H1 (cell line): ENCODE results near the gene SEMA5B. TPM values are rescaled to one million over a fixed set of nuclear protein-coding genes. Genes with fewer than 3 reads are reported as not detected.

ENCODE experiments used
- HDAC6 ChIP-seq: IDR thresholded peaks from one replicate; pipeline ENCODE4 v1.7.1; 2012; ENCODE audit warnings: low read depth, mild to moderate bottlenecking, inconsistent platforms, low read length, moderate library complexity
- NANOG ChIP-seq: IDR thresholded peaks from 2 replicates; pipeline ENCODE4 v1.6.1; 2011; ENCODE audit warnings: low read length, low read depth, mild to moderate bottlenecking, inconsistent platforms; ENCODE audit not compliant: insufficient read depth, poor library complexity, severe bottlenecking
- POLR2AphosphoS5 ChIP-seq: IDR thresholded peaks from 2 replicates; pipeline ENCODE4 v1.6.1; 2011; ENCODE audit warnings: low read depth, low read length
- POU5F1 ChIP-seq: IDR thresholded peaks from 2 replicates; pipeline ENCODE4 v1.6.1; 2011; ENCODE audit warnings: low read depth, mild to moderate bottlenecking, low read length, moderate library complexity
- RBBP5 ChIP-seq: IDR thresholded peaks from 2 replicates; pipeline ENCODE4 v1.7.1; 2012; ENCODE audit warnings: low read depth, mild to moderate bottlenecking, inconsistent platforms, low read length, moderate library complexity, borderline replicate concordance
- RNF2 ChIP-seq: fragments of 200-900, 300-1000 bp; sonication (generic); IDR thresholded peaks from 2 replicates; pipeline ENCODE4 v1.7.1; 2016; ENCODE audit warnings: borderline replicate concordance, low read depth, mild to moderate bottlenecking, antibody characterized with exemption, low read length; ENCODE audit not compliant: poor library complexity, severe bottlenecking; ENCODE audit errors: missing control alignments
- RXRA ChIP-seq: IDR thresholded peaks from 2 replicates; pipeline ENCODE4 v1.6.1; 2011; ENCODE audit warnings: low read depth, mild to moderate bottlenecking, low read length, moderate library complexity; ENCODE audit not compliant: insufficient read depth
- SIN3A ChIP-seq, 2 experiments: IDR thresholded peaks in 1 of 2; conservative IDR thresholded peaks in 1 of 2; 2 replicates each; pipeline ENCODE4 v1.6.1; 2011 to 2012; ENCODE audit warnings: low read length in 2 of 2, improper control_type of control experiment in 1 of 2, low read depth in 1 of 2, mild to moderate bottlenecking in 1 of 2
- TEAD4 ChIP-seq: IDR thresholded peaks from 2 replicates; pipeline ENCODE4 v1.6.1; 2012; ENCODE audit warnings: low read depth, low read length, inconsistent platforms, mixed read lengths
- polyA plus RNA-seq, 7 experiments: library from polyadenylated mRNA; depleted of rRNA in 3 of 7; stranded (reverse) in 5 of 7; unstranded in 2 of 7; fragments of >200 nt in 5 of 7; fragments of 200-250 nt in 2 of 7; gene quantifications; 1 replicate in 5 of 7; 2 replicates in 1 of 7; 4 replicates in 1 of 7; pipeline versions ENCODE4 v1.2.1 to v1.2.3, GENCODE V29; 2011 to 2013; ENCODE audit warnings: missing spikeins in 2 of 7, mixed read lengths in 2 of 7
- total RNA-seq: library from RNA; stranded (reverse); fragmentation: NEBNext Ultra II Directional; extraction: Animal tissue kit (Norgen Biotek cat#: 25700); gene quantifications from 2 replicates; pipeline ENCODE4 v1.2.1, GENCODE V29; 2021
- TF ChIP-seq, protein P1 (sequence below): fragments of 300-600 bp; sonication (generic); IDR thresholded peaks from 2 replicates; pipeline ENCODE4 v1.7.1; 2012; ENCODE audit warnings: low read length, moderate library complexity, mild to moderate bottlenecking, inconsistent platforms; ENCODE audit not compliant: insufficient replicate concordance

SEMA5B gene
- total and polyA plus RNA-seq, 2 of the 8 experiments (the other 6 are each of a cell fraction or from before 2014, with no cell fraction given), result 13.1 to 22.4 TPM

DNA sequence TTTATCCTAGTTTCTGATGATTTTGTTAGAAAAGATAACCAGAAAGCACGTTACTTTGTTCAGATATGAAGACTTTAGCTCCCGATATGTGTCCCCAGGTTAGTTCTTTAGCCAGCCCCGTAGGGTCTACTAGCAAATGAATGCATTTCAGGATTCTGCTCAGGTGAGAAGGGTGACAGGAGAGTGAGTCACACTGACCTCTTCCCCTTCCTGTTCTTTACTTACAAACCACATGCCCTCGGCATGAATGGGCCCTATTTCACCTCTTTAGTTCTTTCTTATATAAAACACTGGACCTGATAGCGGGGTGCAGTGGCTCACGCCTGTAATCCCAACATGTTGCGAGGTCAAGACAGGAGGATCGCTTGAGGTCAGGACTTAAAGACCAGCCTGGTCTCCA, 134.3 kb downstream of the SEMA5B start (continued):
- TF ChIP-seq, protein P1, sequence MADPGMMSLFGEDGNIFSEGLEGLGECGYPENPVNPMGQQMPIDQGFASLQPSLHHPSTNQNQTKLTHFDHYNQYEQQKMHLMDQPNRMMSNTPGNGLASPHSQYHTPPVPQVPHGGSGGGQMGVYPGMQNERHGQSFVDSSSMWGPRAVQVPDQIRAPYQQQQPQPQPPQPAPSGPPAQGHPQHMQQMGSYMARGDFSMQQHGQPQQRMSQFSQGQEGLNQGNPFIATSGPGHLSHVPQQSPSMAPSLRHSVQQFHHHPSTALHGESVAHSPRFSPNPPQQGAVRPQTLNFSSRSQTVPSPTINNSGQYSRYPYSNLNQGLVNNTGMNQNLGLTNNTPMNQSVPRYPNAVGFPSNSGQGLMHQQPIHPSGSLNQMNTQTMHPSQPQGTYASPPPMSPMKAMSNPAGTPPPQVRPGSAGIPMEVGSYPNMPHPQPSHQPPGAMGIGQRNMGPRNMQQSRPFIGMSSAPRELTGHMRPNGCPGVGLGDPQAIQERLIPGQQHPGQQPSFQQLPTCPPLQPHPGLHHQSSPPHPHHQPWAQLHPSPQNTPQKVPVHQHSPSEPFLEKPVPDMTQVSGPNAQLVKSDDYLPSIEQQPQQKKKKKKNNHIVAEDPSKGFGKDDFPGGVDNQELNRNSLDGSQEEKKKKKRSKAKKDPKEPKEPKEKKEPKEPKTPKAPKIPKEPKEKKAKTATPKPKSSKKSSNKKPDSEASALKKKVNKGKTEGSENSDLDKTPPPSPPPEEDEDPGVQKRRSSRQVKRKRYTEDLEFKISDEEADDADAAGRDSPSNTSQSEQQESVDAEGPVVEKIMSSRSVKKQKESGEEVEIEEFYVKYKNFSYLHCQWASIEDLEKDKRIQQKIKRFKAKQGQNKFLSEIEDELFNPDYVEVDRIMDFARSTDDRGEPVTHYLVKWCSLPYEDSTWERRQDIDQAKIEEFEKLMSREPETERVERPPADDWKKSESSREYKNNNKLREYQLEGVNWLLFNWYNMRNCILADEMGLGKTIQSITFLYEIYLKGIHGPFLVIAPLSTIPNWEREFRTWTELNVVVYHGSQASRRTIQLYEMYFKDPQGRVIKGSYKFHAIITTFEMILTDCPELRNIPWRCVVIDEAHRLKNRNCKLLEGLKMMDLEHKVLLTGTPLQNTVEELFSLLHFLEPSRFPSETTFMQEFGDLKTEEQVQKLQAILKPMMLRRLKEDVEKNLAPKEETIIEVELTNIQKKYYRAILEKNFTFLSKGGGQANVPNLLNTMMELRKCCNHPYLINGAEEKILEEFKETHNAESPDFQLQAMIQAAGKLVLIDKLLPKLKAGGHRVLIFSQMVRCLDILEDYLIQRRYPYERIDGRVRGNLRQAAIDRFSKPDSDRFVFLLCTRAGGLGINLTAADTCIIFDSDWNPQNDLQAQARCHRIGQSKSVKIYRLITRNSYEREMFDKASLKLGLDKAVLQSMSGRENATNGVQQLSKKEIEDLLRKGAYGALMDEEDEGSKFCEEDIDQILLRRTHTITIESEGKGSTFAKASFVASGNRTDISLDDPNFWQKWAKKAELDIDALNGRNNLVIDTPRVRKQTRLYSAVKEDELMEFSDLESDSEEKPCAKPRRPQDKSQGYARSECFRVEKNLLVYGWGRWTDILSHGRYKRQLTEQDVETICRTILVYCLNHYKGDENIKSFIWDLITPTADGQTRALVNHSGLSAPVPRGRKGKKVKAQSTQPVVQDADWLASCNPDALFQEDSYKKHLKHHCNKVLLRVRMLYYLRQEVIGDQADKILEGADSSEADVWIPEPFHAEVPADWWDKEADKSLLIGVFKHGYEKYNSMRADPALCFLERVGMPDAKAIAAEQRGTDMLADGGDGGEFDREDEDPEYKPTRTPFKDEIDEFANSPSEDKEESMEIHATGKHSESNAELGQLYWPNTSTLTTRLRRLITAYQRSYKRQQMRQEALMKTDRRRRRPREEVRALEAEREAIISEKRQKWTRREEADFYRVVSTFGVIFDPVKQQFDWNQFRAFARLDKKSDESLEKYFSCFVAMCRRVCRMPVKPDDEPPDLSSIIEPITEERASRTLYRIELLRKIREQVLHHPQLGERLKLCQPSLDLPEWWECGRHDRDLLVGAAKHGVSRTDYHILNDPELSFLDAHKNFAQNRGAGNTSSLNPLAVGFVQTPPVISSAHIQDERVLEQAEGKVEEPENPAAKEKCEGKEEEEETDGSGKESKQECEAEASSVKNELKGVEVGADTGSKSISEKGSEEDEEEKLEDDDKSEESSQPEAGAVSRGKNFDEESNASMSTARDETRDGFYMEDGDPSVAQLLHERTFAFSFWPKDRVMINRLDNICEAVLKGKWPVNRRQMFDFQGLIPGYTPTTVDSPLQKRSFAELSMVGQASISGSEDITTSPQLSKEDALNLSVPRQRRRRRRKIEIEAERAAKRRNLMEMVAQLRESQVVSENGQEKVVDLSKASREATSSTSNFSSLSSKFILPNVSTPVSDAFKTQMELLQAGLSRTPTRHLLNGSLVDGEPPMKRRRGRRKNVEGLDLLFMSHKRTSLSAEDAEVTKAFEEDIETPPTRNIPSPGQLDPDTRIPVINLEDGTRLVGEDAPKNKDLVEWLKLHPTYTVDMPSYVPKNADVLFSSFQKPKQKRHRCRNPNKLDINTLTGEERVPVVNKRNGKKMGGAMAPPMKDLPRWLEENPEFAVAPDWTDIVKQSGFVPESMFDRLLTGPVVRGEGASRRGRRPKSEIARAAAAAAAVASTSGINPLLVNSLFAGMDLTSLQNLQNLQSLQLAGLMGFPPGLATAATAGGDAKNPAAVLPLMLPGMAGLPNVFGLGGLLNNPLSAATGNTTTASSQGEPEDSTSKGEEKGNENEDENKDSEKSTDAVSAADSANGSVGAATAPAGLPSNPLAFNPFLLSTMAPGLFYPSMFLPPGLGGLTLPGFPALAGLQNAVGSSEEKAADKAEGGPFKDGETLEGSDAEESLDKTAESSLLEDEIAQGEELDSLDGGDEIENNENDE, result no peak
- TF ChIP-seq HDAC6 (no peak), NANOG (no peak), RXRA (no peak), POLR2AphosphoS5 (no peak), RNF2 (no peak), RBBP5 (no peak), TEAD4 (no peak), POU5F1 (no peak), SIN3A (conservative IDR thresholded peaks at IDR 0.05 in 1 of 2, IDR thresholded peaks at IDR 0.05 in 1 of 2; ENCODE audit: low read depth in 1 of 2, low read length in 2 of 2) (no peak)
